ENCODE results near the gene ZSWIM7. TPM values are rescaled to one million over a fixed set of nuclear protein-coding genes. Genes with fewer than 3 reads are reported as not detected.
A peak's percentile ranks its signal among the peaks of the same experiment; 100 is the strongest.

The ZSWIM7 gene
- total and polyA plus RNA-seq, 2 of the 4 experiments (the other 2 are of a cell fraction), result 6.8 to 12.1 TPM

DNA sequence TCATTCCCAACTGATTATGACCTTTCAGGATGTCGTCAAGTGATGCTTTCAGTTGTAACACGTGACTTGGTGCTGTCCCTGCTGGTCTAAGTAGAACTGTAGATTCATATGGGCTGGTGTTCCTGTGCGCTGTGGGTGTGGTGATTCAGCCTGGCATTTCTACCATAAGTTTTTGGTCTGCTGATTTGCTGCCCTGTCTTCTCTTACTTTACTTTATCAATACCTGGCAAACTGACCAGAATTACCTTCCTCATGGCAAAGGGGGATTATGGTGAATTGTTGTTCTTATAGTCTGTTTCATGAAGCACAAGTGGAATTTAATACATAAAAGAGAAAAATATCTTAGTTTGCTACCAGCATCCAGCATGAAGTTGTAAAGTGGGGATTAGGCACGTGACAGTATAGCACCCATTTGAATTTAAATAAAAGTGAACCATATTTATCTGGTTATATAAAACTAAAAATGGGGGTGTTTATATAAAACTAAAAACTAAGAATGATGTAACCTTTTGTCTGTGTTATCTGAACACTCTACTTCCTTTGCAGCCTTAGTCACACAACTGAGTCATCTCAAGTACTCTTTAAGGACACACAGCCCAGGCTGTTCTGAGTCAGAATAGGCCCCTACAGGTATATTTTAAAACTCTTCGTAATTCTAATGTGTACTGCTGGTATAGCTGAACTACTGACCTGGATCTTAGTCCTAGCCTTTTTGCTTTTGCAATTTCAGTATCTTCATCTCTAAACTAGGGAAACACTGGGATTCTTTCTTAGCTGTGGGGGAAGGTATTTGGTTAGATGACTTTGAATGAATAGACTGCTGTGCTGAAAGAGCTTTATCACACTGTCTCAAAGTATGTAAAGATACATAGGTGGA lies 28.4 kb upstream of the ZSWIM7 start:
- no peak overlapping the region for H3K9ac ChIP-seq (ENCODE audit: low read depth, low read length)
- H3K9me1 ChIP-seq (ENCODE audit: insufficient read depth, low read length), result peaks cover 6% of the 10 kb centered on the region
- peak overlapping the region; percentile 46; the same call in 1 of the 2 replicates for H3K23ac ChIP-seq (ENCODE audit: low read depth, low read length)
- BruUV-seq (replicated peaks), result TSS peak; percentile 63
- peaks cover 26 to 55% of the 10 kb centered on the region in 2 experiments for H3K79me1 ChIP-seq (ENCODE audit: low read depth in 1 of 2, low read length in 2 of 2)
- H2AK5ac ChIP-seq (ENCODE audit: low read depth, low read length), result peak overlapping the region; percentile 92
- H3K4me3 ChIP-seq (ENCODE audit: insufficient read depth, low read depth, low read length), result no peak overlapping the region
- H4K8ac ChIP-seq (ENCODE audit: low read depth in 2 of 2, low read length in 2 of 2), result peak overlapping the region; percentile 56 to 75
- dilution Hi-C loops (cut with HindIII; ENCODE audit: low sequenced_read_pairs, unreplicated experiment), result no loop called here
- peak overlapping the region; percentile 84; the same call in 2 of the 3 replicates for H2BK15ac ChIP-seq (ENCODE audit: low read depth, low read length)
- H4K20me1 ChIP-seq (ENCODE audit: insufficient read depth, low read length), result peaks cover 5% of the 10 kb centered on the region; the same call in 1 of the 2 replicates
- in situ Hi-C loops (cut with MboI; ENCODE audit: low sequenced_read_pairs), result no loop called here
- ChIA-PET POLR2A (ENCODE audit: unreplicated experiment) (no interaction called here), CTCF (interaction anchor here (0.6 kb wide), 1 partner anchor 75 kb away, joined by 3 read pairs; no protein-coding TSS in a partner anchor)
- peak overlapping the region; percentile 2 for H4K5ac ChIP-seq (ENCODE audit: low read depth, low read length)
- H3K4me1 ChIP-seq (ENCODE audit: control insufficient read depth, insufficient read depth, low read length), result peaks cover 3% of the 10 kb centered on the region
- H2BK5ac ChIP-seq (ENCODE audit: low read depth, low read length, poor library complexity, severe bottlenecking), result peak overlapping the region; percentile 78
- no peaks in the 10 kb centered on the region for H3K9me3 ChIP-seq (ENCODE audit: control insufficient read depth, insufficient read depth, low read length)
- H3K4ac ChIP-seq (ENCODE audit: low read depth, low read length), result peak overlapping the region; percentile 77
- DNase-seq, result peak; percentile 97
- peak overlapping the region; percentile 90 for H2BK20ac ChIP-seq (ENCODE audit: low read depth, low read length)
- ATAC-seq (ENCODE audit: low read depth), result peak; percentile 96
- H2BK120ac ChIP-seq (ENCODE audit: low read depth, low read length), result peak overlapping the region; percentile 86
- H3K18ac ChIP-seq (ENCODE audit: low read depth, low read length), result peak overlapping the region; percentile 59
- peak overlapping the region; percentile 44; the same call in 1 of the 2 replicates for H3K4me2 ChIP-seq (ENCODE audit: low read depth, low read length)
- peak overlapping the region; percentile 64 for H3K56ac ChIP-seq (ENCODE audit: extremely low read depth, insufficient read depth, low read length)
- H4K91ac ChIP-seq (ENCODE audit: insufficient read depth, low read depth, low read length), result peak overlapping the region; percentile 86
- peaks cover 36% of the 10 kb centered on the region for H3K36me3 ChIP-seq (ENCODE audit: control insufficient read depth, insufficient read depth, low read length)
- H3K27ac ChIP-seq (ENCODE audit: insufficient read depth, low read length), result peak overlapping the region; percentile 89
- peak overlapping the region; percentile 65 for H3K14ac ChIP-seq (replicated peaks; ENCODE audit: low read depth, low read length)
- peak overlapping the region; percentile 6 for H2AK9ac ChIP-seq (replicated peaks; ENCODE audit: low read depth, low read length, poor library complexity)
- WGBS, 2 experiments (ENCODE audit: extremely low coverage in 2 of 2, insufficient read length in 1 of 2), result no CpG with 5 or more reads among the region's 5 CpGs
- H2AFZ ChIP-seq (replicated peaks; ENCODE audit: low read length, poor library complexity), result no peak overlapping the region
- no peaks in the 10 kb centered on the region for H3K27me3 ChIP-seq (ENCODE audit: control insufficient read depth, insufficient read depth, low read length)
- intact Hi-C loops (cut with micrococcal nuclease), result no loop called here
- TF ChIP-seq RCOR1 (IDR thresholded peaks at IDR 0.05; ENCODE audit: insufficient replicate concordance, low read length) (no peak), RFX5 (IDR thresholded peaks at IDR 0.05; ENCODE audit: low read depth, low read length) (no peak), FOS (IDR thresholded peaks at IDR 0.05; ENCODE audit: low read depth, low read length) (peak; percentile 96), CEBPB (IDR thresholded peaks at IDR 0.05; ENCODE audit: low read depth, low read length) (peak; percentile 77), USF2 (IDR thresholded peaks at IDR 0.05; ENCODE audit: low read depth, low read length) (peak; percentile 54), RAD21 (IDR thresholded peaks at IDR 0.05; ENCODE audit: low read length) (no peak), CHD1 (IDR thresholded peaks at IDR 0.05; ENCODE audit: low read depth, low read length) (no peak), MAFK (IDR thresholded peaks at IDR 0.05; ENCODE audit: low read depth, low read length) (0 out of 2 replicates have a peak, but pooled peaks have one; percentile 9), SMC3 (IDR thresholded peaks at IDR 0.05; ENCODE audit: low read depth, low read length) (no peak), MXI1 (IDR thresholded peaks at IDR 0.05; ENCODE audit: borderline replicate concordance, low read depth, low read length) (no peak), NFE2L2 (IDR thresholded peaks at IDR 0.05; ENCODE audit: low read depth, low read length) (no peak), CTCF (conservative IDR thresholded peaks at IDR 0.05; ENCODE audit: low read depth, low read length) (peak; percentile 6; the same call in 1 of the 2 replicates), BHLHE40 (IDR thresholded peaks at IDR 0.05; ENCODE audit: low read depth, low read length) (peak; percentile 61; the same call in 1 of the 2 replicates), POLR2A (IDR thresholded peaks at IDR 0.05; ENCODE audit: low read depth, low read length) (no peak)

Data from IMR-90 (cell line).